A673 (cell line): ENCODE data around the gene NOL9. TPM values are rescaled to one million over a fixed set of nuclear protein-coding genes. Genes with fewer than 3 reads are reported as not detected.

Experiments
- BruUV-seq: library from RNA; stranded (reverse); fragments of 400-500 nt; replicated peaks from 2 replicates; lab custom pipeline; 2021; lab: Mats Ljungman, UMichigan
- CTCF ChIA-PET: fragments of 300-600 bp; sonication (Branson Sonifier 250); formaldehyde crosslinking; loops from one replicate; lab custom pipeline; 2022; ENCODE audit warnings: antibody characterized with exemption; lab: Charles Lee
- POLR2A ChIA-PET: fragments of 300-600 bp; sonication (Branson Sonifier 250); formaldehyde crosslinking; loops from one replicate; lab custom pipeline; 2022; ENCODE audit warnings: antibody characterized with exemption; ENCODE audit not compliant: low non-redundant PET; lab: Charles Lee
- DNase-seq: peaks from one replicate; pipeline ENCODE4 v3.0.0-alpha.2; 2015; ENCODE audit warnings: low spot score
- H3K27ac ChIP-seq: fragments of 200-600 bp; sonication (generic); 2 replicates; pipeline ENCODE4 v1.5.1; 2016; ENCODE audit warnings: mixed run types, low read depth, mild to moderate bottlenecking, mixed read lengths, antibody characterized with exemption, low read length; ENCODE audit not compliant: poor library complexity, severe bottlenecking
- H3K27me3 ChIP-seq: fragments of 200-600 bp; sonication (generic); replicated peaks from 2 replicates; pipeline ENCODE4 v1.6.1; 2017; ENCODE audit warnings: mixed run types, low read depth, mild to moderate bottlenecking, mixed read lengths, antibody characterized with exemption, low read length; ENCODE audit not compliant: insufficient read depth, poor library complexity
- H3K36me3 ChIP-seq: fragments of 200-600 bp; sonication (generic); 2 replicates; pipeline ENCODE4 v1.6.1; 2016; ENCODE audit warnings: mixed run types, mild to moderate bottlenecking, mixed read lengths, antibody characterized with exemption, low read length; ENCODE audit not compliant: insufficient read depth, poor library complexity, severe bottlenecking
- H3K4me1 ChIP-seq: fragments of 200-600 bp; sonication (generic); 2 replicates; pipeline ENCODE4 v1.6.1; 2017; ENCODE audit warnings: mixed run types, mild to moderate bottlenecking, mixed read lengths, antibody characterized with exemption, low read length; ENCODE audit not compliant: insufficient read depth, poor library complexity, severe bottlenecking
- H3K4me3 ChIP-seq: fragments of 200-600 bp; sonication (generic); 2 replicates; pipeline ENCODE4 v1.5.1; 2016; ENCODE audit warnings: low read depth, mixed run types, mild to moderate bottlenecking, mixed read lengths, low read length; ENCODE audit not compliant: poor library complexity, severe bottlenecking
- H3K9me3 ChIP-seq: fragments of 200-600 bp; sonication (generic); 2 replicates; pipeline ENCODE4 v1.6.1; 2016; ENCODE audit warnings: mixed run types, low read depth, mild to moderate bottlenecking, mixed read lengths, antibody characterized with exemption, low read length; ENCODE audit not compliant: poor library complexity, severe bottlenecking
- CTCF ChIP-seq: fragments of 300-800, 200-600 bp; sonication (generic); conservative IDR thresholded peaks from 2 replicates; pipeline ENCODE4 v1.5.1; 2017; ENCODE audit warnings: low read depth, mild to moderate bottlenecking, antibody characterized with exemption, low read length, moderate library complexity, mixed read lengths
- EZH2 ChIP-seq: fragments of 200-600 bp; sonication (generic); IDR thresholded peaks from 2 replicates; pipeline ENCODE4 v1.6.1; 2017; ENCODE audit warnings: borderline replicate concordance, low read depth, mild to moderate bottlenecking, mixed read lengths, antibody characterized with exemption, low read length; ENCODE audit not compliant: poor library complexity, severe bottlenecking
- intact Hi-C: fragments of 100-400 bp; cut with micrococcal nuclease; formaldehyde crosslinking; loops from one replicate; pipeline ENCODE4 v1.10.0; 2022; ENCODE audit not compliant: unreplicated experiment
- total RNA-seq: library from RNA; stranded (reverse); gene quantifications from 2 replicates; pipeline ENCODE4 v1.2.3, GENCODE V29; 2021

Gene NOL9
- total RNA-seq, 1 experiment from 2014 or later, result 55.6 TPM

- peaks cover 66% of the 10 kb centered on the region for H3K36me3 ChIP-seq
- H3K27me3 ChIP-seq, result no peaks in the 10 kb centered on the region
- H3K4me3 ChIP-seq, result no peak overlapping the region
- BruUV-seq, result no TSS peak
- ChIA-PET POLR2A (no interaction called here), CTCF (no interaction called here)
- H3K4me1 ChIP-seq, result no peaks in the 10 kb centered on the region
- no peaks in the 10 kb centered on the region for H3K9me3 ChIP-seq
- TF ChIP-seq CTCF, result no peak
- TF ChIP-seq EZH2, result no peak
- intact Hi-C loops, result no loop called here
- H3K27ac ChIP-seq, result no peak overlapping the region
- DNase-seq, result no peak
These were observed 8.8 kb downstream of the NOL9 start for GRCh38 chr1:6545276-6546112.

GRCh38 chr1:6544831-6545230 is 9.5 kb downstream of the NOL9 start:
- Histone ChIP-seq H3K36me3 (peaks cover 61% of the 10 kb centered on the region), H3K4me3 (no peak overlapping the region), H3K27me3 (no peaks in the 10 kb centered on the region), H3K27ac (no peak overlapping the region), H3K9me3 (no peaks in the 10 kb centered on the region), H3K4me1 (no peaks in the 10 kb centered on the region)
- intact Hi-C loops, result no loop called here
- DNase-seq, result no peak
- CTCF ChIA-PET, result no interaction called here
- TF ChIP-seq CTCF (no peak), EZH2 (no peak)
- POLR2A ChIA-PET, result no interaction called here
- no TSS peak for BruUV-seq

GRCh38 chr1:6538956-6539355 is 15.4 kb downstream of the NOL9 start:
- intact Hi-C loops, result no loop called here
- Histone ChIP-seq H3K4me1 (no peaks in the 10 kb centered on the region), H3K27ac (no peak overlapping the region), H3K9me3 (no peaks in the 10 kb centered on the region), H3K36me3 (peaks cover 18% of the 10 kb centered on the region), H3K4me3 (no peak overlapping the region), H3K27me3 (no peaks in the 10 kb centered on the region)
- CTCF ChIA-PET, result no interaction called here
- no peak for DNase-seq
- POLR2A ChIA-PET, result no interaction called here
- no peak for TF ChIP-seq EZH2
- no peak for TF ChIP-seq CTCF
- no TSS peak for BruUV-seq
